Mesothelial cell of epicardium (in vitro differentiated cells): Measurements from ENCODE around the gene AAMP. TPM values are rescaled to one million over a fixed set of nuclear protein-coding genes. Genes with fewer than 3 reads are reported as not detected.

Source experiments
- DNase-seq, 2 experiments: peaks; one replicate each; pipeline ENCODE4 v3.0.0; 2021; ENCODE audit warnings: low spot score in 2 of 2; ENCODE audit not compliant: unreplicated experiment in 2 of 2
- H3K27ac Mint-ChIP-seq: 2 replicates; pipeline ENCODE4 v1.8.0; 2021; ENCODE audit warnings: mixed read lengths
- H3K27me3 Mint-ChIP-seq: 2 replicates; pipeline ENCODE4 v1.8.0; 2021; ENCODE audit warnings: low read depth, mixed read lengths
- H3K36me3 Mint-ChIP-seq: 2 replicates; pipeline ENCODE4 v1.8.0; 2021; ENCODE audit warnings: mixed read lengths
- H3K4me1 Mint-ChIP-seq: 2 replicates; pipeline ENCODE4 v1.8.0; 2021; ENCODE audit warnings: mixed read lengths
- H3K4me3 Mint-ChIP-seq: 2 replicates; pipeline ENCODE4 v1.8.0; 2021; ENCODE audit warnings: mild to moderate bottlenecking, moderate library complexity, mixed read lengths
- H3K9me3 Mint-ChIP-seq: 2 replicates; pipeline ENCODE4 v1.8.0; 2021; ENCODE audit warnings: mixed read lengths
- total RNA-seq: library from RNA; stranded (reverse); gene quantifications from 3 replicates; pipeline ENCODE4 v1.2.1, GENCODE V29; 2021
- TF ChIP-seq, protein P1 (sequence below): fragments of 200-600 bp; sonication (generic); IDR thresholded peaks from one replicate; pipeline ENCODE4 v1.5.0; 2021; ENCODE audit warnings: antibody characterized with exemption; ENCODE audit not compliant: unreplicated experiment

Gene AAMP
- total RNA-seq, 1 donor from 2014 or later = 66.6 TPM

DNA sequence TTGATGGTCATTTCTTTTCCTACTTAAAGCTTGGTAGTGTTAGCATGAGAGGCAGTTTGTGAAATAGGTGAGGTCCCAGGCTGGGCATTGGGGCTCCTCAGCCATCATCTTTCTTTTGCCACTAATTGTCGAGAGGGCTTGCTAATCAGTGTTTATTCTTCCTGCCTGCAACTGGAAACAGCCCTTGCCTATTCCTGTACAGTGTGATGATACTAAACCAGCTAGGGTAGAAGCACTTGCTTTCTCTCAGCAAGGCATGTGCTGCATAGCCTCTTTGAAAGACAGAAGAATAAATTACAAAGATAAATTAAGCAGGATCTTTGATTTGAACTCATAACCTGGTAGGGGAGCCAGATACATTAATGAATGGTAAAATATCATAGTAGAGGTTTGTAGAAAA lies 25.7 kb downstream of the AAMP start:
- no peaks in the 10 kb centered on the region for H3K27me3 Mint-ChIP-seq
- H3K27ac Mint-ChIP-seq = peak overlapping the region; percentile 25
- no peaks in the 10 kb centered on the region for H3K9me3 Mint-ChIP-seq
- no peak overlapping the region for H3K4me3 Mint-ChIP-seq
- TF ChIP-seq, protein P1, sequence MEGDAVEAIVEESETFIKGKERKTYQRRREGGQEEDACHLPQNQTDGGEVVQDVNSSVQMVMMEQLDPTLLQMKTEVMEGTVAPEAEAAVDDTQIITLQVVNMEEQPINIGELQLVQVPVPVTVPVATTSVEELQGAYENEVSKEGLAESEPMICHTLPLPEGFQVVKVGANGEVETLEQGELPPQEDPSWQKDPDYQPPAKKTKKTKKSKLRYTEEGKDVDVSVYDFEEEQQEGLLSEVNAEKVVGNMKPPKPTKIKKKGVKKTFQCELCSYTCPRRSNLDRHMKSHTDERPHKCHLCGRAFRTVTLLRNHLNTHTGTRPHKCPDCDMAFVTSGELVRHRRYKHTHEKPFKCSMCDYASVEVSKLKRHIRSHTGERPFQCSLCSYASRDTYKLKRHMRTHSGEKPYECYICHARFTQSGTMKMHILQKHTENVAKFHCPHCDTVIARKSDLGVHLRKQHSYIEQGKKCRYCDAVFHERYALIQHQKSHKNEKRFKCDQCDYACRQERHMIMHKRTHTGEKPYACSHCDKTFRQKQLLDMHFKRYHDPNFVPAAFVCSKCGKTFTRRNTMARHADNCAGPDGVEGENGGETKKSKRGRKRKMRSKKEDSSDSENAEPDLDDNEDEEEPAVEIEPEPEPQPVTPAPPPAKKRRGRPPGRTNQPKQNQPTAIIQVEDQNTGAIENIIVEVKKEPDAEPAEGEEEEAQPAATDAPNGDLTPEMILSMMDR = no peak
- no peaks in the 10 kb centered on the region for H3K4me1 Mint-ChIP-seq
- no peak for DNase-seq
- H3K36me3 Mint-ChIP-seq = peaks cover 53% of the 10 kb centered on the region

DNA sequence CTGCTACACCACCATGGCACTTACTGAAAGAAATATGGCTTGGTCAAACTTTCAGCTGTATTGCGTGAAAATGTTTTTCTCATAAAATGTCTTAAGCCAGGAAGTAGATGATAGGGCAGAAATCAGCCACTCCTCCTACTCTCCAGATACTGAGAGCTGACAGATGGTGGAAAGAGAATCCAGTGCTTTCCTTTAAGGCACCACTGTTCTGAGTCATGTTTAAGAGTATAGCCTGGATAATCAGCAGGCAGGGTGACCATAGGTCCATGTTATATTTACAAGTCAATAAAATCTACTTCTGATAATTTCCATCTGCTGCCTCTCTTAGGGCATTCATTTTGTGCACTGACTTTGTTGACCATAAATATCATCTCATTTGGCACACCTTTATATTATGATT lies 31.1 kb downstream of the AAMP start:
- TF ChIP-seq, protein P1 = no peak
- Mint-ChIP-seq H3K9me3 (no peaks in the 10 kb centered on the region), H3K27me3 (no peaks in the 10 kb centered on the region), H3K36me3 (peaks cover 52% of the 10 kb centered on the region), H3K4me1 (no peaks in the 10 kb centered on the region), H3K4me3 (no peak overlapping the region), H3K27ac (no peak overlapping the region)
- no peak for DNase-seq

GRCh38 chr2:218236829-218237228 lies 33.1 kb downstream of the AAMP start:
- Mint-ChIP-seq H3K4me1 (no peaks in the 10 kb centered on the region), H3K4me3 (no peak overlapping the region), H3K9me3 (no peaks in the 10 kb centered on the region), H3K36me3 (peaks cover 54% of the 10 kb centered on the region), H3K27me3 (no peaks in the 10 kb centered on the region), H3K27ac (no peak overlapping the region)
- no peak for DNase-seq
- TF ChIP-seq, protein P1 = no peak

DNA sequence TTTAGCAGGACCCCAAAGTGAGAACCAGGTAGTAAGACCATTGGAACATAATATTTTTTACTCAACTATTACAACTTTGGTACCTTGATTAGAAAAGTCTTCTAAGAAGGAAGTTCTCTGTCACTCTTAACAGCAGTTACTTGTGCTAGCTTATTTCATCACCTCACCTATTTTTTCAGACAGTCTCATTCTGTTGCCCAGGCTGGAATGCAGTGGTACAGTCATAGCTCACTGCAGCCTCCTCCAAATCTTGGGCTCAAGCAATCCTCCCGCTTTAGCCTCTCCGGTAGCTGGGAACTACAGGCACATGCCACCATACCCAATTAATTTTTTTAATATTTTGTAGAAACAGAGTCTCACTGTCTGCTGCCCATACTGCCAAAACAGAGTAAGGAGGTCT lies 34.9 kb downstream of the AAMP start:
- peaks cover 14% of the 10 kb centered on the region for H3K4me1 Mint-ChIP-seq
- H3K36me3 Mint-ChIP-seq = peaks cover 55% of the 10 kb centered on the region
- peak overlapping the region; percentile 34 for H3K27ac Mint-ChIP-seq
- DNase-seq = no peak
- TF ChIP-seq, protein P1 = no peak
- no peaks in the 10 kb centered on the region for H3K9me3 Mint-ChIP-seq
- H3K27me3 Mint-ChIP-seq = no peaks in the 10 kb centered on the region
- H3K4me3 Mint-ChIP-seq = no peak overlapping the region

- H3K9me3 Mint-ChIP-seq = no peaks in the 10 kb centered on the region
- no peak overlapping the region for H3K4me3 Mint-ChIP-seq
- peaks cover 15% of the 10 kb centered on the region for H3K4me1 Mint-ChIP-seq
- peaks cover 55% of the 10 kb centered on the region for H3K36me3 Mint-ChIP-seq
- DNase-seq = no peak
- no peak overlapping the region for H3K27ac Mint-ChIP-seq
- H3K27me3 Mint-ChIP-seq = no peaks in the 10 kb centered on the region
- TF ChIP-seq, protein P1 = no peak
Observed at GRCh38 chr2:218234521-218234920, 35.4 kb downstream of the AAMP start.

DNA sequence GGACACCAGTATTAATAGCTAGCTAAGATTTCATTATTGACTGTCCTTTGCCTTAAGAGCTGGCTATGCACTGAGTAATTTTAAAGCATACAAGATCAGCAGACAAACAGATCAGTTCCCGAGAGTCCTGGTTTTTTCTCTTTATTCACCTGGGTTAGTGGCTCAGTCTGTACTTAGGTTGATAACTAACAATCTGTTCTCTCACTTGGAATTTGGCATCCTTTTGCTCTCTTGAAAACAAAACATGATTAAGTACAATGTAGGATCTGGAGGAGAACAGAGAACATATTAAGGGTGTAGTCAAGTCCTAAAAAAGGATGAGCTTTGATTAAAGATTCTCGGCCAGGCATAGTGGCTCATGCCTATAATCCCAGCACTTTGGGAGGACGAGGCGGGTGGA lies 36.4 kb downstream of the AAMP start:
- no peak overlapping the region for H3K4me3 Mint-ChIP-seq
- peak overlapping the region; percentile 28 for H3K27ac Mint-ChIP-seq
- H3K27me3 Mint-ChIP-seq = no peaks in the 10 kb centered on the region
- H3K9me3 Mint-ChIP-seq = no peaks in the 10 kb centered on the region
- DNase-seq = no peak
- peaks cover 23% of the 10 kb centered on the region for H3K4me1 Mint-ChIP-seq
- TF ChIP-seq, protein P1 = no peak
- peaks cover 46% of the 10 kb centered on the region for H3K36me3 Mint-ChIP-seq
